Measurements from ENCODE around the gene RPS15.
"Not testable (repeated sequence)": the region's sequence is repeated elsewhere in the genome, so short reads cannot be mapped to it uniquely, and the experiment has no call there.

The RPS15 gene

DNA sequence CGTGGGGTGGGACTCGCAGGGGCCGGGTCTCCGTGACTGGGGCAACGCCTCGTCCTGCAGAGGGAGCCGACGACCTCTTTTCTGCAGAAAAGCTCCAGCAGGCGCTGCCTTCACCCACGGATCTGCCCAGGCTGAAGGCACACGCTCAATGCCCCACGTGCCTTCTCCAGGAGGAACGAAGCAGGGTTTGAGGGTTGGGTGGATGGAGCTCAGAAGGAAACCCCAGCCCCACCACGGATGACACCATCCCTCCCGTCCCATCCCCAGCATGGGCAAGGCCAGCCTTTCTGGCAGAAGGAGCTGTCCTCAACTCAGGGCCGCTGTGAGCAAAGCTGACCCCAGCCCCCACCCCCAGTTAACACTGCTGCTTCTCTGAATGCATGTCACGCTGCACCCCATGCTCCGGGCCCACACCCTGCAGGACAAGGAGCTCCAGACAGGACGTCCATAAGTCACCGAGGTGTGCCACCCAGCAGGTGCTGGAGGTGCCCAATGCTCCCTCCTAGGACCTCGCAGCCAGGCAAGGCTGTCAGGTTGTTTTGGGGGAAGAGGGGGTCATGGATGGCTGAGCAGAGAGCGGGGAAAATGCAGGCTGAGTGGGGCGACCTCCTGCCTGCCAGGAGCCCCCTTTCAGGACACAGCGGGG is 33.4 kb downstream of the RPS15 start:
- no peak for DNase-seq

DNA sequence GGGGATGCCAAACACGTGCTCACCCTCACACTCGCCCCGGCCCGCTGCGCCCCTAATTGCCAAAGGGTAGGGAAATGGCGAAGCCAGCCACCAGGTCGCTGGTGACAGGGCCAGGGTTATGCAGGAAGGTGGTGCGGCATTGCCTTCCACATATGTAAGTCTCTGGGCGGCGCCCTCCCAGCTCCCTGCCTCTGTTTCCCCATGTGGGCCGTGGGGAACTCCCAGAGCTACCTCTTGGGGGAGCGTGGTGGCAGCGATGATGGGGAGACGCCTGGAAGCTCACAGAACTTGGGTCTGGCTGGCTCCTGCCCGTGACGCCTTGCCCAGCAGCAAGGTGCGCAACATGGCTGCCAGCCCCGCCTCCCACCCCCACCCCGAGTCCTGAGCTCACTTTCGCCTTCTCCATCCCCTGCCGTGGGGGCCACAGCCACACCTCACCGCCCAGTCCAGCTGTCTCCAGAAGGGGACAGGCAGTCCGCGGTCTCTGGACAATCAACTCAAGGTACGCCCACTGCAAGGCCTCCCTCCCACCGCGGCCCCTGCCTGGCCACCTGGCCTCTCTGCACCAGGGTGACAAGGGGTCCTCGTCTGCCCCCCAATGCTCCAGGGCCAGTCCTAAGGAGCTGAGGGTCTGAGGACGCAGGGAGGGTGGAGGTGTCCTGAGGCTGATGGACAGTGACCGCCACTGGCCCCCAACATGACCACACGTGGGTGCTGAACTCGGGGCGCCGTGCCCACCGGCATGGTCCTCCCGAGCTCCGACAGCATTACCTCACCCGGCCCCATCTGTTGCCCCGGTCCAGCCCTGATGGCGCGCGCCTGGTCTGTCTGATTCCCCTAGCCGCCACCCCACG is 34.3 kb downstream of the RPS15 start:
- DNase-seq = no peak

DNA sequence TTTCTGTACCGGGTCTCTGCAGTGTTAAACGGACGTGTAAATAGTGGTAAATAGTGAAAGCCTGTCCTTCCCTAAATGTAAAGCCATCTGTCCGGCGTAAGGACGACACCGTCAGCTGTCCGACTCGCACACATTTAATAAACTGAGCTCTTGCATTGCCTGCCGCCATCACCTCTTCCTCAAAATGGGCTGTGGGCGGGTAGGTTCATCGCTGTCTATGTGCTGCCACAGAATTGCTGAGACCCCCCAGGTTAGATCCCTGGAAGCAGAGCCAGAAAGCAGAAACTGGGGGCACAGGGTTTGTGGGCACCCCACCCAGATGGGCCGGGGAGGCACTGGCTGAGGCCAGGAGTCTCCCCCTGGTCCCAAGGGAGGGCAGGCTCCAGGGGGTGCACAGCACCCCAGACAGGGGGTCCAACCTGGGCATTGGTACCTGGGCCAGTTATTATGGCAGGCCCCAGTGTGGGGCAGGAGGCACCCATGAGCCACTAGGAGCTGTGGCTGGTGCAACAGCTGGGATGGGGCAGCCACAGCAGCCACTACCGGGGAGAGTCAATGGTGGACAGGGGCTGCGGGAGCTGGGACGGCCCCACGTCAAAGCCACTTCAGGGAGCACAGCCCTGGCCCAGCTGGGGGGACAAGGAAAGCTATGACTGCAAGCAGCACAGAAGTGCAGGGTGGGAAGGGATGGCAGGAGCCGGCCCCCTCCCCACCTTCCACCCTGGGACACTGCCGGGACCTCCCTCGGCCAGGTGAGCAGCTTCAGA is 35.1 kb downstream of the RPS15 start:
- no peak for DNase-seq

DNA sequence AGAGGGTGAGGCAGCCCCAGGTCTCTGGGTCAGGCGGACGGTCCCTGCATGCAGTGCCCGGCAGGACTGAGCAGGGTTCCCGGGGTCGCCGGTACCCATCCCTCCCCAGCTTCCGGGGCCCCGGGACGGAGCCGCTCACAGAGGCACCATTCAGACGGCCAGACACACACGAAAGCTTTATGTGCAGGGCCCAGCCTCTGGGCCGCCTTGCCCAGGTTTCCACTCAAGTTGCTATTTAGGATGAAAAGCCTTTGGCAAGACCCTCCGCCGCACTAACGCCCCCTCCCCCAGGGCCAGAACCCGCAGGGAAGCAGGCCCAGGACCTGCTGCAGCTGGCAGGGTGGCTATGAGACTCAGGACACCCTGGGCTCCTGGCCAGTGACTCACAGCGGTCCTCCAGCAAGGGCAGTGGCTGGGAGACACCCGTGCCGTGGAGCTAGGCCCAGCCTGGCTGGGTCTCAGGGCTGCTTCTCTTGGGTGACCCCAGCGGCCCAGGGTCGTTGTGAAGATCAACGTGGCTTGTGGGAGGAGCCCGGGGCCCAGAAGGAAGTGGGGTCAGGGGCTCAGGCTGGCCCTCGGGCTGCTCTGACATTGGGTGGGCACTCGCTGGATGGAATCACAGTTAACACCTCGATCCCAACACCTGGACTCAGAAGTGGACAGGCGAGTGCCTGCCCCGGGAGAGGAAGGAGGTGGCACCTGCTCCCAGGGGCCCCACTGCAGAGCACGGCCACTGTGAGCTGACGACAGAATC is 36.0 kb downstream of the RPS15 start:
- no peak for DNase-seq

DNA sequence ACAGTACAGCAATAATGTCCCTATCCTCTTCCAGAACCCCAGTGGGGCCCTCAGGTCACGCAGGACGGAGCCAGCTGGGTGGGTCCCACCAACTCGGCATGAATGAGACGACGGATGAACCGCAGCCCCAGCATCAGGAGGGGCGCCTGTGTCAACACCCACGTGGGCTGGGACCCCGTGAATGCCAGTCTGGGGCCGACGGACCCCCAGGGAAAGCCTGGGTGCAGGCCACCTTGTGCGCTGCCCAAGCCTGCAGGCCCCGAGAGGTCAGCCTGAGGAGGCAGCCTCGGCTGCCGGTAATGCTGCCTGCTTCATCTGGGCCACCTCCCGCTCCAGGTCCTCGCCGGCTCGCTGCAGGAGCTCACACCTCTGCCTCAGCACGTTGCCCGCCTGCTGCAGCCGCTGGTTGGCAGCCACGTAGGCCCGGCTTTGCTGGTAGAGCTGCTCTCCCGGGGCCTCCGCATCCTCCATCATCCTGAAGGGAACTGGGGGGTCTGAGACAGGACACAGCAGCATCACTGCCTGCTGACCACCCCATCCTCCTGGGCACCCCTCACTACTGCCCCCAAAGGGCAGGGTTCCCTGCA is 36.7 kb downstream of the RPS15 start:
- no peak for DNase-seq

DNA sequence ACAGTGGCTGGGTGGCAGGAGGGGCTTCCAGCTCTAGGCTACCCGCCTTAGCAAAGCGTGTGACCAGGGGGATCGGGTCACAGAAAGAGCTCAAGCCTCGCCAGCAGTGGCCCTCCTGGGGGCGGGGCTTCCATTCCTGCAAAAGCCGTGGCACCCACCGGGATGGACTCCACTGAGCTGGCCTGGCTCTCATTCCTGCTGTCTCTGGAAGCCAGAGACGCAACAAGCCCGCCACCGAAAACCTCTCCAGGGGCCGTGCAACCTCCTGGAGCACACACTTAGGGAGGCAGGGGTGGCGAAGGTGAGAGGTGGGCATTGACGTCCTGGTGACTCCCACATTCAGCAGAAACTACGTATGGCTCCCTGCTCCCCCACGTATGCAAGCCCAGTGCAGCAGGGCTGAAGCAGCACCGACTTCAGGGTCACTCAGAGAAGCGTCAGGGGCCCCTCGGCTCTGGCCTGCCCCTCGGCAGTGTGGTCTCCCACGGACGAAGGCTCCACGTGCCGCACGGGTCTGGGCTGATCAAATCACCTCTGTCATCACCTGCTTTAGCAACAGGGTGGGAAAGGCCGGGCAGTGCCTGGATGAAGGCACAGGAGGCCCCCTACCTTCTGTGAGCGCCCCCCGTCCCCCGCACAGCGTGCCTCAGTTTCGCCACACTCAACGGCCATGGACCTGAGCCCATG is 37.7 kb downstream of the RPS15 start:
- no peak for DNase-seq

DNA sequence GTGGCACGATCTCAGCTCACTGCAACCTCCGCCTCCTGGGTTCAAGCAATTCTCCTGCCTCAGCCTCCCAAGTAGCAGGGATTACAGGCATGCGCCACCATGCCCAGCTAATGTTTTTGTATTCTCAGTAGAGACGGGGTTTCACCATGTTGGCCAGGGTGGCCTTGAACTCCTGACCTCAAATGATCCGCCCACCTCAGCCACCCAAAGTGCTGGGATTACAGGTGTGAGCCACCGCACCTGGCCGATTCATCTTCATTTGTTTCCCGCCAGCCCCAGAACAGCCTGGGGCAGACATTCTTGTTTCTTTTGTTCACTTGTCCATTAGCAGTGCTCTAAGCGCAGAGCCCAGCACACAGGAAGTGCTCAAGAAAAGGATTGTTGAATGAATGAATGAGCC is 38.9 kb downstream of the RPS15 start:
- not testable (repeated sequence) for DNase-seq

DNA sequence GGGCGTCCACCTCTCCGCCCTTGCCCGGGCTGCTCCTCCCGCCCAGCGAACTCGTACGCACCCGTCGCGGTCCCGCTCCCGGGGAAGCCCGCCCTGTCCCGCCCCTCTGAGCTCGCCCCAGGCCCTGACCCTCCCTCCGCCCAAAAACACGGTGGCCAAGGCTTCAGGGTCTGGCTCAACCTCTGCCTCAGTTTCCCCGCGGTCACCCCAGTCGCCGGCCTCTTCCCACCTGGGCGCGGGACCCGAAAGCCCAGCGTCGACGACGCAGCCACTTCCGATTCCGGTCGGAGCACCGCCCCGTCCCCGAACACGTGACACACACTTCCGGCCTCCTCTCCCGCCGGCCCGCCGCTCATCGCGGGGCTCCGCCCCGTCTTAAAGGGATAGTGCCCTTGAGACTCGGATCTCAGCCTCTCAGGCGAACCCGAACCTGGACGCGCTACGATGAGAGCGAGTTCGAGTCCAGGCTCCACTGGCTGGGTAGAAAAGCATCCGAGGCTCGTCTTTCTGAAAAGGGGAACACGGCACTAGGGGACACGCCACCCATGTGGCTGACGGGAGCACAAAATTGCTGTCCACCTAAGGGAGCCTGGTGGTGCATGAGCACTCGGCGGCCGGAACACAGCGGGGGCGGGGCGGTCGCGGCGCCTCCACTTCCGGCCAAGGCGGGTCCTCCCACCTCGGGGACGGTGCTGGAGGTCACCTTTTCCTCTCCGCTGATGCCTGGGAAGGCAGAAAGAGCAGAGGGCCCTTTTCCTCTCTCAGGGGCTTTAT is 40.9 kb downstream of the RPS15 start, which contains the start of gene C19orf25:
Gene C19orf25, minus strand, starts transcription at position 282 of the 774 bp plus-strand sequence. CDS start 312 bp downstream, outside the sequence.
- DNase-seq = peak; percentile 92

DNA sequence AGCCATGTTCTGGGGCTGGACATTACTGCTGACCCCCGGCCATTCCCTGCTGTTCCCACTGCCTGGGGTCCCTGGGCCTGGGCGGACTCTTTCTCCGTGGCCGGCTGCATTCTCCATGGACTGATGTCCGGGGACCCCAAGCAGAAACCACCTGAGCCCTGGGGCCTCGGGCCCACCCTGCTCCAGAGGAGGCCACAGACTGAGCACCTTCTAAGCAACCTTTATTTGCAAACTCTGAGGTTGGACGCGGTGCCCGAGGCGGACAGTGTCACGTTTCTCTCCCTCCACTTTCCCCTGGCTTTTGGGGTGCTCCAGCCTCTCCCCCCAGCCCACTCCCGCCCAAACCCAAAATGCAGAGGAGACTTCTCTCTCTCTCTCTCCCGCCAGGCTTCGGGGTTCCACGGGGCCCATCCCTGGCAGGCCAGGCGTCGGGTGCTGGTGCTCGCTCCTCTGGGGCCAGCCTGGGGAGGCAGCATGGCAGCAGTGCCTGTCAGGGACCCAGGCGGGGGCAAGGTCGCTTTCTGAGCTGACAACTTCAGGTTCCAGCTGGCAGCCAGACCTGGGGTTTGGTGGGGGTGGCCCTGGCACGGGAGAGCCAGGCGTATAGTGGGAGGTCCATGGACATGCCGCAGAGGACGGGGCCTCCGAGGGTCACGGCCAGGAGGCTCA is 43.2 kb downstream of the RPS15 start:
- DNase-seq = no peak

DNA sequence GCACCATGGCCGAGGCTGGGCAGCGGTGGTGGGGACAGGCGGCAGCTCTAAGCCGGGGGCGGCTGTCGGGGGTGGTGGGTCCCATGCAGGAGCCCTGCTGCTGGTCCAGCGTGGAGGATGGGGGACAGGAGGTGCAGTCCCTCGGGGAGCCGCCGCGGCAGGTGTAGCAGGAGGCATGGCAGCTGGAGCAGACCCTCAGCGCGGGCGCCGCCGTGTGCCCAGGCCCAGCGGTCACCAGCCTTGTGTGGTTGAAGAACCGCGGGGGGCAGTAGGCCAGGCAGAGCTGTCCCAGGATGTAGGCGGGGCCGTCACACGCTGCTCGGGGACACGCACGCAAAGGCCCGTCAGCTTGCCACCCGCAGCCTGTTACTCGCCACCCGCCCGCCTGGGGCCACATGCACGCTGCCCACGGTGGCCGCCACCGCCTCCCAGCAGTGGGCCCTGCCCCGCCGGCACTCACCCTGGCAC is 43.7 kb downstream of the RPS15 start:
- no peak for DNase-seq

DNA sequence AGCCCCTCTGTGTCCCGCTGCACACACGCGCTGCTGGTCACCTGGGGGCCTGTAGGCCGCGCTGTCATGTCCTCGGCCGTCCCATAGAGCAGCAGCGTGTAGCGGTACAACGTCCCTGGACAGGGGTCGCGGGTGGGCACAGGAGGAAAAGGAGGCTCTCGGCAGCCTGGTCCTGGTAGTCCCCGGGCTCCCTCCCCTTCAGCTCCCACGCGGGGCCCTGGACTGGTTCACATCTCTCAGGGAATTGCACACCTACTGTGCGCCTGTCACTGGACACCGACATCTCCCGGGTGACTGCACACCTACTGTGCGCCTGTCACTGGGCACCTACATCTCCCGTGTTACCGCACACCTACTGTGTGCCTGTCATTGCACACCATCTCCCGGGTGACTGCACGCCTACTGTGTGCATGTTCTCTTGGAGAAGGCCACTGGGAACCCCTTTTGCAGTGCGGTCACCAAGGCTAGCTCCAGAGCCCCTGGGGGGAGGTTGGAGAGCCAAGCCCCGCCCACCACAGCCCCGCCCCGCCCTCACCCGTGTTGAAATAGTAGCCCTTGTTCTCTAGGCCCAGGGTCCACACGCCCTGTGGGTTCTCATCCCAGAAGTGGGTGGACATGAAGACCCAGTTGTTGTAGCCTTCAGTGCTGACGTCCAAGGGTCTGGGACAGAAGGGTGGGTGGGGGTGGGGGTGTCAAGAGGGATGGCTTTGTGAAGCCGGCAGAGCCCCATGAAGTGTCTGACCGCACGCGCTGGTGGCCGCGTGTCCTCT is 44.4 kb downstream of the RPS15 start:
- no peak for DNase-seq

DNA sequence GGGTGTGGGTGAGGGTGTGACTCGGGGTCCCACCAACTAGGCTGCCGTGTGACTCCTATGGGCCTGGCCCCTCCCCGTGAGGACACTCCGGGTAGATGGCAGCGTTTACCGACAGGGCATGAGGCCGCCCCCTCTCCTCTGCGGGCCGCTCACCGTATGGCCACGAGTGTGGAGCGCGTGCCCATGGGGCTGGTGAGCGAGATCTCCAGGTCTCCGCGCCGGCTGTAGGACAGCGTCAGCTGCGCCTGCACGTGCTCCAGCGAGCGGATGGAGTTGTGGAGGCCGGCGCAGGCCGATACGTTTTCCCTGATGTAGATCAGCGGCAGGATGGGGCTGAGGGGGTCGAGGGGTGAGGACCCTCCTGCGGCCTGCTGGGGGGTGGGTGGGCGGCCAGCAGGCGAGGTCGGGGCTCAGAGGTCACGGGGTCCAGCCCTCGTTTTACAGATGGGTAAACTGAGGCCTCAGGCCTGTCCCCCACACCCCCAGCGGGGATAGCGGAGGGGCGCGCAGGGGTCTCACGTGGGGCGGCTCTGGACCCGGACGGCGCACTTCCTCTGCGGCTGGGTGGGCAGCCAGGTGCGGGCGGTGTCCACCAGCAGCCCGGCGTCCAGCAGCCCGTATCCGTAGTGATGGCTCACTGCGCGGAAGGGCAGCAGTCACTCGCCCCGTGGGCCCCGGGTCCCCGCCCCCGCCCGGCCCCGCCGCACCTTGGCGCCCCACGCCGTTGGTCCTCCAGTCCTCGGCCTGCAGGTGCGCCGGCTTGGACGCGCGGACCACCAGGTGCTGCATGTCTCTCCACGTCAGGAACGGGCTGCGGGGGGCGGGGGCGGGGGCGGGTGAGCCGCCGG is 45.2 kb downstream of the RPS15 start:
- DNase-seq = no peak

DNA sequence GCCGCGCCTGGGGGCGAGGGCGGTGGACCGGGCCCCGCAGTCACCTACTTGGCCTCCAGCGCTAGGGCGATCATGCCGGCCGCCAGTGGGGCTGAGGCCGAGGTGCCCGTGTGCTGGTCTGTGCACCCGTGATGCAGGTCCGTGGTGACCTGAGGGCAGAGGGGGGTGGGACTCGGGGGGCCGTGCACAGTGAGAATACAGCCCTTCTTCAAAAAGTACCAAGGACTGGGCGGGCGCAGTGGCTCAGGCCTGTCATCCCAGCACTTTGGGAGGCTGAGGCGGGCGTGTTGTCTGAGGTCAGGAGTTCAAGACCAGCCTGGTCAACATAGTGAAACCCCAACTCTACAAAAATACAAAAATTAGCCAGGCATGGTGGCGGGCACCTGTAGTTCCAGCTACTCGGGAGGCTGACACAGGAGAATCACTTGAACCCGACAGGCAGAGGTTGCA is 45.8 kb downstream of the RPS15 start:
- no peak for DNase-seq

DNA sequence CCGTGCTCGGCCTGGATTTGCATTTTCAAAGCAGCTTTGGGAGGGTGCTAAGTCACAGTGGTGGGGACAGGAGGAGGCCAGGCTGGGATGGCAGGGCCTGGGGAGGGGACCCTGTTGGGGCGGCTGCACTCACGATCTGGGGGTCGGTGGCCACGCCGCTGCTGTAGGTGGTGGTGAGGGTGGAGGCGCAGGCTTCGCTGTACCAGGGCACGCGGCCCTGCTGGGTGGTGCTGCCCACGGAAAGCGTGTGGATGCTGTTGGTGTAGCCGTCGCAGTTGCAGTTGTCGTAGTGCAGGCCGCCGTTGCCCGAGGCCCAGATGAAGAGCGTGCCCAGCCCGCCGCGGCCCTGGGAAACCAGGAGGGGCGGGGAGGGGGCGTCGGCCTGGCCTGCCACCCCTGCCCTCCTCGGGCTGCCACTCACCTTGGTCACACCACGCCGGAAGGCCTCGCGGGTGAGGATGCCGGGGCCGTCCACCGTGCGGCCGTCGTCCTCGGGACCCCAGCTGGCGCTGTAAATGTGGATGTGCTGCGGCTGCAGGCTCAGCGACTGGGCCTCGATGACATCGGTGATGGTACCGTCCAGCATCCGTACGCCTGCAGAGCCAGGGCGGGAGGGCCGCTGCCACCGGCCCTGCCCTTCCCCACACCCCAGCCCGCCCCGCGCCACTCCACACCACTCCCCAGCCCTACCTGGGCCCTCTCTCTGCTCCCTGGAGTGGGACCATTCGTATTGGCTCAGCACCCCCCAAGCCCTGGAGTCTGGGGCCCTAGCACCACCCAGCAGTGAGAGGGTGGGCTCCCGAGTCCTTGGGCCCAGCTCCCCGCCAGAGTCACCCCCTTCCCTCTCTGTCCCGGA is 48.8 kb downstream of the RPS15 start:
- no peak for DNase-seq

DNA sequence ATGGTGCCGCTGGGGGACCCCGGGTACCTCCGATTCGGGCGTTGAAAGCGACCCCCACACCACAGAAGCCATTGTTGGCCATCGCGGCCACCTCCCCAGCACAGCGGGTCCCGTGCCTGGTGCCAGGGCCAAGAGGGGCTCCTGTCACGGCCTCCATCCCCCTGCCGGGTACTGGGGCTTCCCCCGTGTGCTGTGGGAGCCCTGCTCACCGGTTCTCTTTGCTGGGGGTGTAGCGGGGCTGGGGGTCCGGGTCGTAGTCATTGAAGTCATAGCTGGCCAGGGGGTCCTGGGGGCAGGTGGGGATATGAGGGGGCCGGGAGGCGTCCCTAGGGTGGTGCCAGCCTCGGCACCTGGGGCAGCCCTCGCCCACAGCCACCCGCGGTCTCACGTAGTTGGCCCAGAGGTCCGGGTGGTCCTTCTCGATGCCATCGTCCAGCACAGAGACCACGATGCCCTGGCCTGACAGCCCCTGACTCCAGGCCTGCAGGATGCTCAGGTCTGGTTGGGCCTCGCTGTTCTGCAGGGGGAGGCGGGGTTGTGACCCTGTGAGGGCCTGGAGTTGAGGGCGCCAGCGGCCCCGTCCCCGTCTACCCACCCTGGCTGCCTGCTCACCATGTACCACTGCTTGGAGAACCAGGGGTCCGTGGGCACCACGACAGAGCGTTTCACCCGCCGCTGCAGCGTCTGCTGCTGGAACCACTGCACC is 49.5 kb downstream of the RPS15 start:
- DNase-seq = no peak

DNA sequence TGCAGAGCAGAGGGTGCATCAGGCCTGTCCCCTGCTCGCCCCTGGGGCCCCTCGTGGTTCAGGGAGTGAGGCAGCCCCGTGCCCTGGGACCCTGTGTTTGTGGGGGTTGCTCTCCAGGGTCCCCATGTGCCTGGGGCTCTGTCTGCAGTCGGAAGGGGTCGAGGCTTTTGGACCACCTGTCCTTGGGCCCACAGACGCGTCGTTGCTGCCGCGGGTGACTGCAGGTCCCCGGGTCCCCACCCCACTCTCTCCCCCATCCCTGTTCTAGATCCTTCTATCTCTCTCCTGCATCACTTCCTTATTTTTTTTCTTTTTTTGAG is 50.0 kb downstream of the RPS15 start:
- DNase-seq = no peak

All from CD4-positive, alpha-beta T cell treated with Interleukin-17A for 1 hour (primary cell).